Activated CD4-positive, CD25-positive, alpha-beta regulatory T cell treated with anti-CD3 and anti-CD28 coated beads, Interleukin-2, amount 50 U/mL, for 24 hours (primary cell): ENCODE data around the gene ST3GAL3.

Source experiments
- ATAC-seq, 2 donors: fragments of 150-1000 bp; cut with Tn5 transposase; one replicate each; pipeline ENCODE4 v1.10.0; 2021; ENCODE audit warnings: mild to moderate bottlenecking in 1 of 2, moderate library complexity in 1 of 2

ST3GAL3 gene

DNA sequence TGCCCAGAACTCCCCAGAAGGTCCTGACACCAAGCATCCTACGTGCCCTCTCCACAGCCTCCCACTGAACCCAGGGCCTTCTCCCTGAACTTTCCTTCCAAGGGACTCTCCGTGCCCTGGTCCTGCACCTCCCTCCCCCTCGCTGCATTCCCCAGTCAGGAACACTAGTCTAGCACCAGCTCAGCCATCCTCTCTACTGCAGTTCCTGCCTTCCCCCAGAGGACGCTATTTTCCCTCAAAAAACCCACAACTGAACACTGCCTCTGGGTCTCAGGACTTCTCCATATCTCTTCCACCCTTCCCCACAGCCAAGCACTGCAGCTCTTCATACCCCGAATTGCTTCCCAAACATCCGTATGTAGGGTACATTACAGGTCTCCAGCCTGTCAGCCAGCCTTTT lies 213.7 kb downstream of the ST3GAL3 start:
- ATAC-seq = no peak

DNA sequence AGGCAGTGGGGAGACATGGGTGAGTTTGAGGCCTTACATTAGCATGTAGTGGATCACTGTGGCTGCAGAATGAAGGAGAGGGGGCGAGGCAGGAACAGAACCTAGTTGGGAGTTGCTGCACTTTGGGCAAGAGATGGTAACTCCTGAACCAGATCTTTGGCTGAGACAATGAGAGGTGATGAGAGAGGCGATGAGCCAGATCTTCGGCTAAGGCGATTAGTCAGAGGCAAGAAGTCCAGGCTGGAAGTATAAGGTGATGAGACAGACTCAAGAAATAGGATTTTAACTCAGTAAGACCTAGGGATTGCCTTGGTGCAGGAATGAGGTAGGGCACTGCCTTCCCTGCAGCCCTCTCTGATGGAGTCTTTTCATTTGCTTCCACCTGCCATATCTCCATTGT lies 217.2 kb downstream of the ST3GAL3 start:
- ATAC-seq = no peak

DNA sequence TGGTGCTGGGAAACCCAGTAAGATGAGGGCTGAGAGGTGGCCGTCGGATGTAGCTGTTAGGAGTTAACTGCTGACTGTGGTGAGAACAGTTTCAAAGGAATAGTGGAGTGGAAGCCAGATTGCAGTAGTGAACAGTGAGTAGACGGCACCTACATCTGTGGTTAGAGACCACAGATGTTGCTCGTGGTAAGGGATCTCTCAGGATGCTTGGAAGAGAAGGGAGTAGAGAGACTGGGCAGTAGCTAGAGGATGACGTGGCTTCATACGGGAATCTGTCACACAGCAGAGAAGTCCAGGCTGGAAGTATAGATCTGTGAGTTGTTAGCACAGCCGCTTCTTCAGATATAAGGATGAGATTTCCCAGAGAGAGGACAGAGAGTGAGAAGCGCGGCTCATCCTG lies 218.5 kb downstream of the ST3GAL3 start:
- ATAC-seq = no peak

DNA sequence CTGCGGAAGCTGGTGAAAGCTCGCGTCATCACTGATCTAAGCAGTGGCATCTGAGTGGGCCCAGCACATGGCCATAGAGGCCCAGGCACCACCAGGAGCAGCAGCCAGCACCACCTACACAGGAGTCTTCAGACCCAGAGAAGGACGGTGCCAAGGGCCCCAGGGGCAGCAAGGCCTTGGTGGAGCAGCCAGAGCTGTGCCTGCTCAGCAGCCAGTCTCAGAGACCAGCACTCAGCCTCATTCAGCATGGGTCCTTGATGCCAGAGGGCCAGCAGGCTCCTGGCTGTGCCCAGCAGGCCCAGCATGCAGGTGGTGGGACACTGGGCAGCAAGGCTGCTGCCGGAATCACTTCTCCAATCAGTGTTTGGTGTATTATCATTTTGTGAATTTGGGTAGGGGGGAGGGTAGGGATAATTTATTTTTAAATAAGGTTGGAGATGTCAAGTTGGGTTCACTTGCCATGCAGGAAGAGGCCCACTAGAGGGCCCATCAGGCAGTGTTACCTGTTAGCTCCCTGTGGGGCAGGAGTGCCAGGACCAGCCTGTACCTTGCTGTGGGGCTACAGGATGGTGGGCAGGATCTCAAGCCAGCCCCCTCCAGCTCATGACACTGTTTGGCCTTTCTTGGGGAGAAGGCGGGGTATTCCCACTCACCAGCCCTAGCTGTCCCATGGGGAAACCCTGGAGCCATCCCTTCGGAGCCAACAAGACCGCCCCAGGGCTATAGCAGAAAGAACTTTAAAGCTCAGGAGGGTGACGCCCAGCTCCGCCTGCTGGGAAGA lies 223.0 kb downstream of the ST3GAL3 start:
- ATAC-seq = peak in 1 of 2 donors; percentile 40

GRCh38 chr1:43930949-43931275 lies 223.6 kb downstream of the ST3GAL3 start:
- ATAC-seq = no peak

DNA sequence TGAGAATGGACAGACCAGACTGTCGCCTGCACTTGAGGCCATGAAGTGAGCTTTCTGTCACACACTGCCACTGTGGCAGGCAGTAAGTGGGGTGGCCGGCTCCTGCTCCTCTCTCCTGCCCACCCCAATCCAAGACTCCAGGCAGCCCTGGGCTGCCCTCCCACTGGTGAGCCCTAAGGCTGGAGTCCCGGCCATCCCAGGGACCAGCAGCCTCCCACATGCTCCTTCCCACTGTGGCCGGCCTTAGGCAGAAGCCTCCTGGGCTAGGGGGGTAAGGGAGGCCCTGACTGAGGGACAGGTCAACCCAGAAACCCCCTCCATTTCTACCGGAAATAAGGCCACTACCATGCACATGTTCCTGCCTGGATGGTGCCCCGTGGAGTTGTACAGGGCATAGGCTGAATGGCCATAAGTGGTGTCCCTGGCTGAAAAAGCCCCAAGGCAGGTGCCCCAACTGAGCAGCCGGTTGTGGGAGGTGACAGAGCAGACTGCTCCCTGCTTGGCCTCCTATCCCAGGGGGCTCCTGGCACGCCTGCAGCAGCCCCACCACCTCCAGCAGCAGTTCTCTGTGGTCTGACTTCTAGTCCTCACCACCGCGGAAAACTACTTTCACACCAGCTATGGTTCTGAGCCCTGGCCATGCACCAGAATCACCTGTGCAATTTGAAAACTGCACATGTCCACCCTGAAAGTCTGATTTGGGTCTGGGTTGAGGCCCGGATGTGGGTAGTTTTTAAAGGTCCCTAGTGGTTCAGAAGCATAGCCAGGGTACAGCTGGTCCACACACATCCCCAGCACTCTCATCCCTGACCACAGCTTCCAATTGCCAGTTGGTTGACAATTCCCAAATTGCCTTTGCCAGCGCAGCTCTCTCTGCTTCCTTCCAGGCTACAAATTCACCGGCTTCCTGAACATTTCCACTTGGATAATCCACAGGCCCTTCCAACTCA lies 224.7 kb downstream of the ST3GAL3 start:
- no peak for ATAC-seq

DNA sequence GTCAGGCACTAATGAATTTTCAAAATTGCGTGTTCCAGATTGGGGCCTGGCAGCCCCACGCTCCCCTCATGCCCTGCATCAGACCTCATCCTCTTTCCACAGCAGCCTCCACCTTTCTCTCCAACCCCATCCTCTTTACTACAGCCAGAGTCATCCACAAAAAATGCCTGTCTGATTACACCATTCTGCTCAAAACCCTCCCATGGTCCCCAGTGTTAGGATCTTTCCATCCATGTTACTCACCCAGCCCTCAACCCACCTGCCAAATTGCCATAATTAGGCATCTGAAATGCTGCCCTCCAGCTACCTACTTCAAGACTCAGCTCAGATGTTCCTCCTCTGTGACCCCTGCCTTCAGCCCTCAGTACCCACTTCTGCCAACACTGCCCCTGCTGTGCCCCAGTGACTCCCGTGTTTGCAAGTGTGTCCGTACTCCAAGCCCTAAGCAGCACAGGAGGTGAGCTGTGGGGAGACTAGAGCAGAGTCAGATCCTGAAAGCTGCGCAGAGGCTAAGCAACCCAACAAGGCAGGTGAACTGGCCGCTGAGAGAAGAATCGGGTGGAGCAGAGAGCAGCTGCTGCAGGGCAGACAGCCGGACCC lies 225.6 kb downstream of the ST3GAL3 start:
- no peak for ATAC-seq

GRCh38 chr1:43933386-43934100 lies 226.2 kb downstream of the ST3GAL3 start, which contains the start of gene ARTN:
ARTN (plus strand) TSS chr1:43933801; CDS start chr1:43935657, 1,856 bp downstream.
- ATAC-seq = no peak

DNA sequence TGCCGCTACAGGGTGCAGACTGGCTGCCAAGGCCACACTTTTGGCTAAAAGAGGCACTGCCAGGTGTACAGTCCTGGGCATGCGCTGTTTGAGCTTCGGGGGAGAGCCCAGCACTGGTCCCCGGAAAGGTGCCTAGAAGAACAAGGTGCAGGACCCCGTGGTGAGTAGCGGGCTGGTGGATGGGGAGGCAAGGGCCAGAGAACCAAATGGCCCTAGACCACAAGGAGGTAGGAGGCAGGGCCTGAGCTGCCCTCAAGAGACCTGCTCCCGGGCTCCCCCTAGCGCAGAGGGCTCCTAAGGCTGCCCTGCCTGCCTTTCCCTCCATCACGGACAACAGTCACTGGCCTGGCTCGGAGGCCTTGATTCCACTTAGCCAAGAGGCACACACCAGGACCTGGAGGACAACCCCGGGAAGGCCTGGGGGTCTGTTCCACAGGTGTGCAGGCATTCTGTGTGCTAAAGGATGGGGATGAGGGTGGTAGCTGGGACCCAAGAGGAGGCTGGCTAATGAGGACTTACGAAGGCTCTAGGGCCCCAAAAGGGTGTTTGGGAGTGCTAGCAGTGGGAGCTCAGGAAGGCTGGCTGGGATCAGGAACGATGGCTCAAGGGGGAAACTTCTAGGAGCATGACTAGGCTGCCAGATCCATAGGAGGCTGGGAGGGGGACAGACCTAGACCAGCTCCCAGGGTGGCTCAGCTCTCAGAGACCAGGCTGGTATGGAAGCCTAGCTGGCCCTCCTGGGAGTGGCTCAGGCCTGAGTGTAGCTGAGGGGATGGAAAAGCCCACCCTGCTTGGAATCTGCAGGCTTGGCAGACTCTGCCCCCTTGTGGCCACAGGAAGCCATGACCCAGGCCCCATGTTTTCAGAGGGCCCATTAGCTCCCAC lies 227.0 kb downstream of the ST3GAL3 start:
- ATAC-seq = peak; percentile 12 to 58

- no peak for ATAC-seq
Measured at GRCh38 chr1:43934986-43935324, 227.6 kb downstream of the ST3GAL3 start.

DNA sequence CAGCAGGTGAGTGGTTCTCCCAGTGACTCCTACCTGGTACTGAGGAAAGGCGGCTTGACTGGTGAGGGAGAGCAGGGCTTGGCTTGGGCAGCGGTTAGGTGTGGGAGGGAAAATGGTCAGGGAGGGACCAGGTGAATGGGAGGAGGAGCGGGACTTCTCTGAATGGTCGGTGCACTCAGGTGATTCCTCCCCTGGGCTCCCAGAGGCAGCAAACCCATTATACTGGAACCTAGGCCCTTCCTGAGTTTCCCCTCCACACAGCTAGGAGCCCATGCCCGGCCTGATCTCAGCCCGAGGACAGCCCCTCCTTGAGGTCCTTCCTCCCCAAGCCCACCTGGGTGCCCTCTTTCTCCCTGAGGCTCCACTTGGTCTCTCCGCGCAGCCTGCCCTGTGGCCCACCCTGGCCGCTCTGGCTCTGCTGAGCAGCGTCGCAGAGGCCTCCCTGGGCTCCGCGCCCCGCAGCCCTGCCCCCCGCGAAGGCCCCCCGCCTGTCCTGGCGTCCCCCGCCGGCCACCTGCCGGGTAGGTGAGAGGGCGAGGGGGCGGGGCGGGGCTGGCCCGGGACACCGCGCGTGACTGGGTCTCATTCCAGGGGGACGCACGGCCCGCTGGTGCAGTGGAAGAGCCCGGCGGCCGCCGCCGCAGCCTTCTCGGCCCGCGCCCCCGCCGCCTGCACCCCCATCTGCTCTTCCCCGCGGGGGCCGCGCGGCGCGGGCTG lies 228.5 kb downstream of the ST3GAL3 start:
- ATAC-seq = no peak

DNA sequence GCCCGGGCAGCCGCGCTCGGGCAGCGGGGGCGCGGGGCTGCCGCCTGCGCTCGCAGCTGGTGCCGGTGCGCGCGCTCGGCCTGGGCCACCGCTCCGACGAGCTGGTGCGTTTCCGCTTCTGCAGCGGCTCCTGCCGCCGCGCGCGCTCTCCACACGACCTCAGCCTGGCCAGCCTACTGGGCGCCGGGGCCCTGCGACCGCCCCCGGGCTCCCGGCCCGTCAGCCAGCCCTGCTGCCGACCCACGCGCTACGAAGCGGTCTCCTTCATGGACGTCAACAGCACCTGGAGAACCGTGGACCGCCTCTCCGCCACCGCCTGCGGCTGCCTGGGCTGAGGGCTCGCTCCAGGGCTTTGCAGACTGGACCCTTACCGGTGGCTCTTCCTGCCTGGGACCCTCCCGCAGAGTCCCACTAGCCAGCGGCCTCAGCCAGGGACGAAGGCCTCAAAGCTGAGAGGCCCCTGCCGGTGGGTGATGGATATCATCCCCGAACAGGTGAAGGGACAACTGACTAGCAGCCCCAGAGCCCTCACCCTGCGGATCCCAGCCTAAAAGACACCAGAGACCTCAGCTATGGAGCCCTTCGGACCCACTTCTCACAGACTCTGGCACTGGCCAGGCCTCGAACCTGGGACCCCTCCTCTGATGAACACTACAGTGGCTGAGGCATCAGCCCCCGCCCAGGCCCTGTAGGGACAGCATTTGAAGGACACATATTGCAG lies 229.3 kb downstream of the ST3GAL3 start:
- peak in 1 of 2 donors; percentile 38 for ATAC-seq

GRCh38 chr1:43937179-43937865 lies 230.0 kb downstream of the ST3GAL3 start:
- no peak for ATAC-seq

GRCh38 chr1:43938383-43938782 lies 231.0 kb downstream of the ST3GAL3 start:
- ATAC-seq = no peak

- ATAC-seq = no peak
Measured at GRCh38 chr1:43938892-43939587, 231.7 kb downstream of the ST3GAL3 start.

- ATAC-seq = no peak
Measured at GRCh38 chr1:43942411-43942810, 235.1 kb downstream of the ST3GAL3 start.

GRCh38 chr1:43944860-43945259 lies 237.5 kb downstream of the ST3GAL3 start:
- no peak for ATAC-seq

- ATAC-seq = no peak
Measured at GRCh38 chr1:43945674-43946235, 238.4 kb downstream of the ST3GAL3 start.
